Brain microvascular endothelial cell (primary cell): ENCODE measurements around the gene ASGR1.

ENCODE experiments used
- DNase-seq: peaks from one replicate; pipeline ENCODE4 v3.0.0-alpha.2; 2020
- H3K27ac ChIP-seq: fragments of 250-450 bp; sonication (Bioruptor Pico); 2 replicates; pipeline ENCODE4 v1.5.1; 2020; ENCODE audit warnings: mild to moderate bottlenecking, moderate library complexity
- H3K27me3 ChIP-seq: fragments of 250-450 bp; sonication (Bioruptor Pico); replicated peaks from 2 replicates; pipeline ENCODE4 v1.5.1; 2020; ENCODE audit warnings: mild to moderate bottlenecking
- H3K36me3 ChIP-seq: fragments of 250-450 bp; sonication (Bioruptor Pico); replicated peaks from 2 replicates; pipeline ENCODE4 v1.5.1; 2020; ENCODE audit warnings: mild to moderate bottlenecking
- H3K4me3 ChIP-seq: 2 replicates; pipeline ENCODE4 v1.5.1; 2011; ENCODE audit warnings: low read depth, mild to moderate bottlenecking, control low read depth, low read length, moderate library complexity
- CTCF ChIP-seq: IDR thresholded peaks from 2 replicates; pipeline ENCODE4 v1.5.1; 2011; ENCODE audit warnings: low read depth, mild to moderate bottlenecking, moderate library complexity, low read length, control low read depth, inconsistent platforms; ENCODE audit errors: missing control alignments
- in situ Hi-C: cut with HindIII; loops from 2 replicates; pipeline ENCODE4 v1.10.0; 2017; ENCODE audit warnings: low sequenced_read_pairs, low pct_ligation_motif_present

Gene ASGR1

GRCh38 chr17:7224110-7224509 is 44.9 kb upstream of the ASGR1 start:
- Histone ChIP-seq H3K4me3 (no peak overlapping the region), H3K27ac (no peak overlapping the region), H3K36me3 (peaks cover 59% of the 10 kb centered on the region), H3K27me3 (no peaks in the 10 kb centered on the region)
- no peak for DNase-seq
- in situ Hi-C loops, result no loop called here
- no peak for TF ChIP-seq CTCF

GRCh38 chr17:7223375-7223774 is 44.2 kb upstream of the ASGR1 start:
- Histone ChIP-seq H3K4me3 (no peak overlapping the region), H3K27ac (no peak overlapping the region), H3K27me3 (no peaks in the 10 kb centered on the region), H3K36me3 (peaks cover 54% of the 10 kb centered on the region)
- no peak for TF ChIP-seq CTCF
- in situ Hi-C loops, result no loop called here
- DNase-seq, result no peak

- no peak for TF ChIP-seq CTCF
- peaks cover 54% of the 10 kb centered on the region for H3K36me3 ChIP-seq
- no peak overlapping the region for H3K27ac ChIP-seq
- in situ Hi-C loops, result no loop called here
- no peaks in the 10 kb centered on the region for H3K27me3 ChIP-seq
- no peak for DNase-seq
- H3K4me3 ChIP-seq, result no peak overlapping the region
These were observed 43.8 kb upstream of the ASGR1 start for GRCh38 chr17:7222972-7223292.

- in situ Hi-C loops, result no loop called here
- H3K27me3 ChIP-seq, result no peaks in the 10 kb centered on the region
- peaks cover 53% of the 10 kb centered on the region for H3K36me3 ChIP-seq
- TF ChIP-seq CTCF, result no peak
- no peak overlapping the region for H3K4me3 ChIP-seq
- H3K27ac ChIP-seq, result no peak overlapping the region
- no peak for DNase-seq
These were observed 43.2 kb upstream of the ASGR1 start for GRCh38 chr17:7222093-7222971.

- DNase-seq, result no peak
- TF ChIP-seq CTCF, result no peak
- in situ Hi-C loops, result no loop called here
- no peaks in the 10 kb centered on the region for H3K27me3 ChIP-seq
- no peak overlapping the region for H3K27ac ChIP-seq
- peaks cover 44% of the 10 kb centered on the region for H3K36me3 ChIP-seq
- H3K4me3 ChIP-seq, result peak overlapping the region; percentile 78
These were observed 42.3 kb upstream of the ASGR1 start for GRCh38 chr17:7221278-7222092.
